Measurements from ENCODE around the gene DGKG.

DGKG gene

DNA sequence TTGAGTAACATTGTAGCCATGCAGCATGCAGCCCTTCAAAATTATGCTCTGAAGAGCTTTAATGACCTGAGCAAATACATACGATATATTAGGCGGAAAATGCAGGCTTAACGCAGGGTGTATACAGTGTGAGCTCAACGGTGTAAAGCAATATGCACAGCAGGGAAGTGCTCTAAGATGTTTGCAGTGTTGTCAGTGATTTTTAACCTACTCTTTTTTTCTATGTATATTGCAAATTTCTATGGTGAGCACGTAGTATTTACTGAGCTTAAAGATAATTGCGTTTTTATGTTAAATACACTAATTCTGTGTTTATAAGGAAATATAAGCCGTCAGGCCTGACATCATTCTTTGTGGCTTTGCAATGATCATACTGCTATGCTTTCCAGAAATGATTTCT, 42.1 kb downstream of the DGKG start:
- H3K4me1 Mint-ChIP-seq (ENCODE audit: low read depth), result no peaks in the 10 kb centered on the region
- no peaks in the 10 kb centered on the region for H3K9me3 Mint-ChIP-seq
- H3K27ac Mint-ChIP-seq, result no peak overlapping the region
- no peaks in the 10 kb centered on the region for H3K27me3 Mint-ChIP-seq (ENCODE audit: low read depth)
- H3K4me3 Mint-ChIP-seq, result no peak overlapping the region
- H3K36me3 Mint-ChIP-seq (ENCODE audit: low read depth), result no peaks in the 10 kb centered on the region
- no peak for DNase-seq (ENCODE audit: low spot score)

DNA sequence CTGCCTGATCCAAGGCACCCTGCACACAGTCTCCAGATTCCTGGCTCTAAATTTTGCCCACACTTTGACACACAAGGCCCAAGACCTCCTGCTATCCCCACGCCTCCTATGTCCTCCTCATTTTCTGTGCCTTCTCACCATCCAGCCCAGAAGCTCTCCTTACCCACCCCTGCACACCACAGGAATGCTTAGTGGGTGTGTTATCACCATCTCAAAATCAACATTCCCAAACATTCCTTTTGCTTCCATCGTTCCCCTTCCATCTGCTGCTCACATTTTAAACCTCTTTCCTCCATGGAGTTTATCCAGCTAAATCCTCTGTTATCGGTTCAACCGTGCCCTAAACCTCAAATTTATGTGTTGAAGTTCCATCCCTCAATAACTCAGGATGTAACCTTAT, 43.9 kb downstream of the DGKG start:
- H3K9me3 Mint-ChIP-seq, result no peaks in the 10 kb centered on the region
- H3K4me1 Mint-ChIP-seq (ENCODE audit: low read depth), result no peaks in the 10 kb centered on the region
- H3K27ac Mint-ChIP-seq, result no peak overlapping the region
- no peak overlapping the region for H3K4me3 Mint-ChIP-seq
- no peaks in the 10 kb centered on the region for H3K27me3 Mint-ChIP-seq (ENCODE audit: low read depth)
- no peak for DNase-seq (ENCODE audit: low spot score)
- no peaks in the 10 kb centered on the region for H3K36me3 Mint-ChIP-seq (ENCODE audit: low read depth)

DNA sequence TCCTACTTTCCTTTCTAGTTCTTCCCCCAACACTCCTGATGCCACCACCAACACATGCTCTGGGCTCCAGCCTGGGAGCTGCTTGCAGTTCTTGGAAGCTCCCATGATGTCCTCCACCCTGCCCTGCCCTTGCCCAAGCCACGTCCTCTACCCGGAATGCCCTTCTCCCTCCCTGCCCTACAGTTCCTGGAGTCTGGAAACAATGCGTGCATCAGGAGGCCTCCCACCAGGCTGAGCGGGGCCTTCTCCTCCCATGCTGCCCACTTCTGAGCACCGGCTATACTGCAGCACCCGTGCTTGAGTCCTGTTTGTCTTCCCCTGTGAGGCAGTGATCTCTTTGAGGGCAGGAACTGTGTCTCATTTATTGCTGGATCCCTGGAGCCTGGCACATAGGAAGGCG, 44.6 kb downstream of the DGKG start:
- no peaks in the 10 kb centered on the region for H3K36me3 Mint-ChIP-seq (ENCODE audit: low read depth)
- no peak overlapping the region for H3K4me3 Mint-ChIP-seq
- H3K27me3 Mint-ChIP-seq (ENCODE audit: low read depth), result no peaks in the 10 kb centered on the region
- H3K9me3 Mint-ChIP-seq, result no peaks in the 10 kb centered on the region
- DNase-seq (ENCODE audit: low spot score), result no peak
- no peak overlapping the region for H3K27ac Mint-ChIP-seq
- no peaks in the 10 kb centered on the region for H3K4me1 Mint-ChIP-seq (ENCODE audit: low read depth)

DNA sequence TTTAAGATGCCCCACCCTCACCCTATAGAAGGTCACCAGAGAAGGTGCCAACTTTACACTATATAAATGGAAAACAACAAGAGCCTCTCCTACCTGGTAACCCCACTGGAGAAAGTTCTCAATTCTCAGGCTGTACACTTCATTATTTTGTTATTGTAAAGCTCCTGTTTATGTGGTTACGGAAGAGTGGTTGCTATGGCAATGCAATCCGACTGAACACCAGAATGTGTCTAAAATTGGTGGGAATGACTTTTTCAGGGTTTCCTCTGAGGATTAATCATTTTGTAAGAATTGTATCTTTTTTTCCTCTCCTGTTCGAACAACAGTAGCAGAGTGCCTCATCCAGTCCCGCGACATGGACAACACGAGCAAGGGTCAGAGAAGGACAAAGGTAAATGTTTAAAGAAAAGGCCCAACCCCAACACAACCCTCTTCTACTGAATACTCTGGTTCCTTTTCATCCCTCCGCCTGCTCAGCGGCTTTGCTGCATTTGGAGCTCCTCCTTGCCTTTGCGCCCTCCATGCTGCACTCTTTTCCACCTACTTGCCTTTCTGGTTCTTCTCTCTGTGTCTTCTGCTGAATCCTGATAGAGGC, 45.3 kb downstream of the DGKG start:
- no peaks in the 10 kb centered on the region for H3K9me3 Mint-ChIP-seq
- H3K27ac Mint-ChIP-seq, result no peak overlapping the region
- no peaks in the 10 kb centered on the region for H3K4me1 Mint-ChIP-seq (ENCODE audit: low read depth)
- H3K36me3 Mint-ChIP-seq (ENCODE audit: low read depth), result no peaks in the 10 kb centered on the region
- H3K4me3 Mint-ChIP-seq, result no peak overlapping the region
- no peaks in the 10 kb centered on the region for H3K27me3 Mint-ChIP-seq (ENCODE audit: low read depth)
- DNase-seq (ENCODE audit: low spot score), result no peak

DNA sequence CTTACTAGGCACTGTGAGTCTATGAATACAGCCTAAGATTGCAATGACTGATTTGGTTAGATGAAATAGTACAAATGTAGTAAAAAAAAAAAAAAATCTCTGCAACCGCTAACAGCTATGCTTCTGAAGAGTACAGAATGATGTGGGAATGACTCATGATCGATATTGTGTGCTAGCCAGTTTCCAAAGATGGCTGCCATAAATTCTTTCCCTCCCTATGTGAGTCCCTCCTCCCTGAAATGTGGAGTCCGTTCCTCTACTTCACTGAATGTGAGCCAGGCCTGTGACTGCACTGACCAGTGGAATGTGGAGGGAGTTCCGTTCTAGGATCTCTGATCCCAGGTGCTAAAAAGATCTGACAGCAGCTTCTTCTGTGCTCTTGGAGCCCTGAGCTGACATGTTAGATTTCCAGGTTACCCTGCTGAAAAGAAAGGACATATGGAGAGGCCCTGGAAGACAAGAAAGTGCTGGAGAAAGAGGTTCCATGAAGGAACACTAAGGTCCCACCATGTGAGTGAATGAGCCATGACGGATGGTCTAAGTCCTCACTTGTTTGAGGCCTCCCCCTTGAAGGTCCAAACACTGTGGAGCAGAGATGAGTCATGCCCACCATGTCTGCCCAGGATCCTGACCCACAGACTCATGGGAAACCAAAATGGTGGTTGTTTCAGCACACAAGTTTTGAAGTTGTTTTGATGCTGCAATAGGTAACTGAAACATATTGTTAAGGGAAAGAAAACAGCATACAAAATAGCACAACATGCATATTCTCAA, 46.3 kb downstream of the DGKG start:
- Mint-ChIP-seq H3K27ac (no peak overlapping the region), H3K4me1 (ENCODE audit: low read depth) (no peaks in the 10 kb centered on the region), H3K9me3 (no peaks in the 10 kb centered on the region), H3K36me3 (ENCODE audit: low read depth) (no peaks in the 10 kb centered on the region), H3K27me3 (ENCODE audit: low read depth) (no peaks in the 10 kb centered on the region), H3K4me3 (no peak overlapping the region)
- no peak for DNase-seq (ENCODE audit: low spot score)

DNA sequence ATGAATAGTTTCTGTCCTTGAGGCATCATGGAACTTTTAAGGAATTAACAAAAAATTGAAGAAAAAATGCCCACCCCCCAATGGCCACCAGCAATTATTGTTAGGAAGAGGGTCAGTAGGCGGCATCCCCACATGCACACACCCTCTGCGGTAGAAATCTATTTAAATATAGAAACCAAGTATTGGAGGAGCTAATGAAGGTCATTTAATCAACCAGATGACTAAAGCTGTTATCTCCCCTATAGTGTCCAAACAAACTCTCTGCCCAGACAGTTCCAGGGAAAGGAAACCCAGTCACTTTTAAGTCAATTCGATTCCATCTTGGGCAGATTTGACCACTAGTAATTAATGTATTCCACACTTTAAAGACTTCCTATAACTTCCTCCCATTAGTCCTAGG, 47.1 kb downstream of the DGKG start:
- no peak overlapping the region for H3K4me3 Mint-ChIP-seq
- no peaks in the 10 kb centered on the region for H3K4me1 Mint-ChIP-seq (ENCODE audit: low read depth)
- no peaks in the 10 kb centered on the region for H3K9me3 Mint-ChIP-seq
- no peak for DNase-seq (ENCODE audit: low spot score)
- H3K27me3 Mint-ChIP-seq (ENCODE audit: low read depth), result no peaks in the 10 kb centered on the region
- no peaks in the 10 kb centered on the region for H3K36me3 Mint-ChIP-seq (ENCODE audit: low read depth)
- no peak overlapping the region for H3K27ac Mint-ChIP-seq

DNA sequence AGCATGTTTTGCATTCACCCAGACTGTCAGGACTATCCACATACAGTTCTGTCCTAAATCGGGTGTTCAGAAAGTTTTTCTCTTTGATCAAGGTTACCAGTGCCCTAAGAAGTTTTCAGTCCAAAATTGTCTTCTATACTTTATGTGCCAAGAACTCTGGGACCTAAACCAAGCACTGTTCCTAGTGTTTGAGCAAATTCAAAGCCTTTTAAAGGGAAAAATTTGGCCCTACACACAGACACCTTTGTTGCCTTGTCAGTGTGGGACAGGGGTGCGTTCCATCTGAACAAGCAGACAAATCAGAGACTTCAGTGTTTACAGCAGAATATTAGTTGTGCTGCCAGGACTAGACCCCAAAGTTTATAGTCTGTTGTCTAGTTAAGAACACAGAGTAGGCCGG, 50.6 kb downstream of the DGKG start:
- no peaks in the 10 kb centered on the region for H3K4me1 Mint-ChIP-seq (ENCODE audit: low read depth)
- no peaks in the 10 kb centered on the region for H3K36me3 Mint-ChIP-seq (ENCODE audit: low read depth)
- H3K4me3 Mint-ChIP-seq, result no peak overlapping the region
- H3K27ac Mint-ChIP-seq, result no peak overlapping the region
- no peaks in the 10 kb centered on the region for H3K27me3 Mint-ChIP-seq (ENCODE audit: low read depth)
- no peaks in the 10 kb centered on the region for H3K9me3 Mint-ChIP-seq
- DNase-seq (ENCODE audit: low spot score), result no peak

DNA sequence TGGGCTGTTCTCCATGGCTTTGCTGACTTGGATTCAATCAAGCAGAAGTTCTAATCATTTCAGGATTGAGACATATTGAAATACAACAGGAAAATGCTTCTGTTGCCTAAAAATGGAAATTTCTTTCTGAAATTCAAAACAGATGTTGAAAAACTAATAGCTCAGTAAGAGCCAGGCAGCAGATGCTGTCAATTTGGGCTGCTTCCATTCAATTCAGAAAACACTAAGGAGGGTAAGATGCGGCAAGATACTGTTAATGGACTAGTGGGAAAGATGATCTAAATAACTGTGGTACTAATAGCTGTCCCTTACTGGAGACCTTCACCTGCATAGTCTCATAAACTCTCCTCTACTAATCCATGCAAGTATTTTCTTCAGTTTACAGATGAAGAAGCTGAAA, 53.5 kb downstream of the DGKG start:
- Mint-ChIP-seq H3K27me3 (ENCODE audit: low read depth) (no peaks in the 10 kb centered on the region), H3K36me3 (ENCODE audit: low read depth) (no peaks in the 10 kb centered on the region), H3K9me3 (no peaks in the 10 kb centered on the region), H3K4me1 (ENCODE audit: low read depth) (no peaks in the 10 kb centered on the region), H3K27ac (no peak overlapping the region), H3K4me3 (no peak overlapping the region)
- DNase-seq (ENCODE audit: low spot score), result no peak

DNA sequence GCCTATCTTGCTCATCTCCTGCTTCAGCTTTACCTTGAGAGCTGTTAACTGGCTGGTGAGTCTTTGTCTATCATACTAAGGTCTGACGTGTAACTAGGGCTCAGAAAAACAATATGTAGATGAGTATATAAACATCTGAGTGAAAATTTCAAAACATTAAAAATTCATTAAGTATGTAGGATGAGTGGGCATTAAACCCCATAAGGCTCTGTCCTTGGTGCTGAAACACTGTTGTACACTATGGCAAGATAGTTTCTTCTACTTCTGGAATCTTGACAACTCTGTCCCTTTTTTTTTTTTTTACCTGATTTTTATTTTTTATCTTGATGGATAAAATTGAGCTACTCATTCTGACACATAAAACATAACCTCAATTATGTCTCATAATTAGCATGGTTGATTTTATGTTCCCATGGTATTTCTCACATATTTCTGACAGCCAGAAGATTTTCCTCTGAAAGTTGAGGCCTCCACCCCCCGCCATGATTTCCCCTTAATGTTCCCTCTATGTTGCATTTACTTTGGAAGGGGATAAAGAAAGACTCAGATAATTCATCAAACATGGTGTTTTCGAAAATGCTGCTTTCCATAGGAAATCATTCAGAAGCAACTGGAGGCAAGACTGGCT, 54.3 kb downstream of the DGKG start:
- Mint-ChIP-seq H3K4me3 (no peak overlapping the region), H3K27me3 (ENCODE audit: low read depth) (no peaks in the 10 kb centered on the region)
- DNase-seq (ENCODE audit: low spot score), result no peak

DNA sequence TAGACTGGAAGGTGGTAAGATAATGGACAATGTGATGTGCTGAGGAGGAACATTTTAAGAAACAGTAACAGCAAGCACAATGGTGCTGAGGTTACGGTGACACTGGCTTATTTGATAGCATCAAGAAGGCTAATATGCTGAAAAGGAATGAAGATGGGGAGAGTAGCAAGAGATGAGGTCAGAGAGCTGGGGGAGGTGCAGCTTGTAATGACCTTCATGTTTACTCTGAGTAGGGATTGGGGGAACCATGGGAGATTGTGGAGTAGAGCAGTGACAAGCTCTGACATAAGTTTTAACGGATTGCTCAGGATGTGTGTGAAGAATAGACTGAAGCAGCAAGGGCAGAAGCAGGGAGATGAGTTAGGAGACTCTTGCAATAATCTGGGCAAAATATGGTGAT, 56.7 kb downstream of the DGKG start:
- Mint-ChIP-seq H3K27ac (no peak overlapping the region), H3K9me3 (no peaks in the 10 kb centered on the region), H3K27me3 (ENCODE audit: low read depth) (no peaks in the 10 kb centered on the region), H3K4me3 (no peak overlapping the region), H3K36me3 (ENCODE audit: low read depth) (no peaks in the 10 kb centered on the region), H3K4me1 (ENCODE audit: low read depth) (no peaks in the 10 kb centered on the region)
- DNase-seq (ENCODE audit: low spot score), result no peak

More for the DNA sequence above, 54.3 kb downstream of the DGKG start:
- H3K36me3 Mint-ChIP-seq (ENCODE audit: low read depth), result no peaks in the 10 kb centered on the region
- H3K27ac Mint-ChIP-seq, result no peak overlapping the region
- no peaks in the 10 kb centered on the region for H3K9me3 Mint-ChIP-seq
- no peaks in the 10 kb centered on the region for H3K4me1 Mint-ChIP-seq (ENCODE audit: low read depth)

DNA sequence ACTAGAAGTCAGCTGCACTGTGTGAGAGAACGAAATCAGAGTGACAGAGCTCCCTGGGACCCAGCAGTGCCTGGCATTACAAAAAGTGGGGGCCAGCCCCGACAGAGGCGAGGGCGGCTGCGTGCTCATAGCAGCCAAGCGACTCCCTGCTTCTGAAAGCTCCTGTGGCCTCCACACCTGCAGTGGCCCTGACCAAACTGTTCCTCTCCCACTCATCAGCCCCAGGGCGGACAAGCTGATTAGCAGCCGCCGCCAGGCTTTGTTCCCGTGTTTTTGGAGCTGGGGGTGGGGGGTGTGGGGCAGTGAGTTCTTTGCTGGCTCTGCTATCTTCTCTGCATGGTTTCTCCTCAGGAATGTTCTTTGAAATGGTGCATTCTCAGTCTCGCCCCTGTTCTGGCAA, 58.1 kb downstream of the DGKG start:
- Mint-ChIP-seq H3K27ac (no peak overlapping the region), H3K4me3 (no peak overlapping the region), H3K27me3 (ENCODE audit: low read depth) (no peaks in the 10 kb centered on the region), H3K9me3 (no peaks in the 10 kb centered on the region), H3K4me1 (ENCODE audit: low read depth) (no peaks in the 10 kb centered on the region), H3K36me3 (ENCODE audit: low read depth) (no peaks in the 10 kb centered on the region)
- no peak for DNase-seq (ENCODE audit: low spot score)

DNA sequence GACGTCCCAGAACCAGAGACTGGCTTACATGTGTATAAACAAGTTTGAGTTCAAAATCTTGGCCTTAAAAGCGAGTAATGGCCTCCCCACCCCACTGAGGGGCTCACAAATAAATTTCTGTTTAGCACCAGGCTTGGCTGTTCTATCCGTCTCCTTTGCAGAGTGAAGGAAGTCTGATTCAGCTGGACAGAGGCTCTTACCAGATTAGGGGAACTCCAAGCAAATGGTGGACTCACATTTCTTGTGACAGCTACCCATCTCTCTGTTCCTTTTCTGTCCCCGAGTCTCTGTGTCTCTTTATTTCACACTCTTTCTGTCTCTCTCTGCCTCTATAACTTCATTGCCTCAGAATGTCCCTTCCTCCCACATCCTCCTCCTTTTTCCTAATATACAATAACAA, 62.7 kb downstream of the DGKG start:
- Mint-ChIP-seq H3K27me3 (ENCODE audit: low read depth) (no peaks in the 10 kb centered on the region), H3K36me3 (ENCODE audit: low read depth) (no peaks in the 10 kb centered on the region), H3K9me3 (no peaks in the 10 kb centered on the region), H3K4me1 (ENCODE audit: low read depth) (no peaks in the 10 kb centered on the region), H3K27ac (no peak overlapping the region), H3K4me3 (no peak overlapping the region)
- no peak for DNase-seq (ENCODE audit: low spot score)

DNA sequence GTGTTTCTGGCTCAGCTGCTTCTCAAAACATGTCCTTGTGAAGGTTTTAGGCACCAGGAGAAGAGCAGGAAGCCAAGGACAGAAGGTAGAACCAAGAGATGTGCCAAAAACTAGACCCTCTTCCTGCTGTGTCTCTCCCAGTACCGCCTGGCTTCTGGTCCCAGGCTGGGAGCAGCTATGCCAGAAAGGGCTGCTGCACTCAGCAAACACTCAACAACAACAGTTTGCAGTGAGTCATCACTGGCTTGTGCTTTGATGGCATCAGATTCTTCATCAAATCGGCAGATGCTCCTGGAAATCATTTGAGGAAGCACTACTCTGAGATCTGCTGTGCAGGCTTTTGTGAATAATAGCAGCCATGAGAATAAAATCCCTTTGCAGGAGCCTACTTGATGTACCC, 63.2 kb downstream of the DGKG start:
- Mint-ChIP-seq H3K27me3 (ENCODE audit: low read depth) (no peaks in the 10 kb centered on the region), H3K36me3 (ENCODE audit: low read depth) (no peaks in the 10 kb centered on the region), H3K27ac (no peak overlapping the region), H3K4me3 (no peak overlapping the region), H3K9me3 (no peaks in the 10 kb centered on the region), H3K4me1 (ENCODE audit: low read depth) (no peaks in the 10 kb centered on the region)
- no peak for DNase-seq (ENCODE audit: low spot score)

DNA sequence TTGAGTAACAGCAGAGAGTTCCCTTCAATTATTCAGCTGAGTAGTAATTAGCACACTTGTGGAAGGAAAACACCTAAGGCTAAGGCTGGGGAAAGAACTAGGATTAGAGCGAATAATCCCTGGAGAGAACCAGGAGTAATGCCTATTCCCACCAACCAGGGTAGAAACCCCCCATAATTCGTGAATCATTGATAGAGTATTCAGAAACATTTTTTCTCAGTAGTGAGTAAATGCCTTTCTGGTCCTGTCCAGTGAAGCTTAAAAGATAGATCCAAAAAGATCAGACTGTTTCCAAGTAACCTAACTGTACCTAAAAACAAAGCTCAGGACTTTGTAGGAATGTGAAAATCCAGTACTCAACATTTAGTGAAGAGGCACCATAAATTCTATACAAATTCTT, 71.2 kb downstream of the DGKG start:
- DNase-seq (ENCODE audit: low spot score), result no peak
- no peaks in the 10 kb centered on the region for H3K4me1 Mint-ChIP-seq (ENCODE audit: low read depth)
- no peak overlapping the region for H3K4me3 Mint-ChIP-seq
- H3K27ac Mint-ChIP-seq, result no peak overlapping the region
- H3K36me3 Mint-ChIP-seq (ENCODE audit: low read depth), result no peaks in the 10 kb centered on the region
- peaks cover 2% of the 10 kb centered on the region for H3K27me3 Mint-ChIP-seq (ENCODE audit: low read depth)
- H3K9me3 Mint-ChIP-seq, result no peaks in the 10 kb centered on the region

Data from T-helper 2 cell treated with Interferon-gamma antibody and Interleukin-4, amounts not matched to agents 5 μg/mL and 100 μg/mL, for 36 hours (primary cell).